B cell (primary cell): Measurements from ENCODE around the gene DDX23. TPM values are rescaled to one million over a fixed set of nuclear protein-coding genes. Genes with fewer than 3 reads are reported as not detected.

ENCODE experiments used
- ATAC-seq: fragments of 200-7000 bp; cut with Tn5 transposase; one replicate; pipeline ENCODE4 v1.10.0; 2021; ENCODE audit warnings: low read depth, mild to moderate bottlenecking, moderate number of reproducible peaks, moderate library complexity
- CTCF ChIA-PET: fragments of 350-600 bp; sonication (Branson Sonifier 250); formaldehyde crosslinking; loops from one replicate; lab custom pipeline; 2021; ENCODE audit warnings: antibody characterized with exemption, inconsistent platforms; lab: Charles Lee
- POLR2A ChIA-PET: fragments of 350-600 bp; sonication (Branson Sonifier 250); formaldehyde crosslinking; loops from one replicate; lab custom pipeline; 2021; ENCODE audit warnings: antibody characterized with exemption; lab: Charles Lee
- DNase-seq: peaks from one replicate; pipeline ENCODE4 v3.0.0; 2013
- H2AFZ ChIP-seq: 2 replicates; pipeline ENCODE4 v1.6.1; 2012; ENCODE audit warnings: mild to moderate bottlenecking, low read depth, low read length; ENCODE audit not compliant: insufficient read depth, poor library complexity, severe bottlenecking
- H3K27ac ChIP-seq, 2 donors: 1 replicate in 1 of 2; 2 replicates in 1 of 2; pipeline ENCODE4 v1.5.1; 2012 to 2013; ENCODE audit warnings: low read length in 2 of 2, mild to moderate bottlenecking in 2 of 2, moderate library complexity in 1 of 2
- H3K27me3 ChIP-seq, 4 experiments: fragments of 200-600 bp in 1 of 4; sonication (generic) in 1 of 4; replicated peaks in 1 of 4; 1 replicate in 2 of 4; 2 replicates in 2 of 4; pipeline versions ENCODE4 v1.6.1 to v1.7.0; 2013 to 2016; ENCODE audit warnings: low read length in 3 of 4, mild to moderate bottlenecking in 2 of 4, mixed read lengths in 1 of 4, moderate library complexity in 1 of 4; ENCODE audit not compliant: insufficient read depth in 4 of 4, control insufficient read depth in 3 of 4; ENCODE audit errors: control extremely low read depth in 1 of 4
- H3K36me3 ChIP-seq, 2 experiments: replicated peaks in 1 of 2; 1 replicate in 1 of 2; 2 replicates in 1 of 2; pipeline versions ENCODE4 v1.6.1 to v1.7.1; 2013; ENCODE audit warnings: low read length in 1 of 2; ENCODE audit not compliant: insufficient read depth in 2 of 2, control insufficient read depth in 1 of 2; ENCODE audit errors: control extremely low read depth in 1 of 2, extremely low read depth in 1 of 2
- H3K4me1 ChIP-seq, 2 donors: fragments of 200-600 bp in 1 of 2; sonication (generic) in 1 of 2; 1 replicate in 1 of 2; 2 replicates in 1 of 2; pipeline versions ENCODE4 v1.5.1 to v1.6.1; 2013 to 2017; ENCODE audit warnings: low read length in 2 of 2; ENCODE audit not compliant: control insufficient read depth in 2 of 2, insufficient read depth in 2 of 2
- H3K4me2 ChIP-seq: replicated peaks from 2 replicates; pipeline ENCODE3; 2012; ENCODE audit warnings: mild to moderate bottlenecking, low read depth, low read length; ENCODE audit not compliant: poor library complexity, severe bottlenecking
- H3K4me3 ChIP-seq, 5 experiments: fragments of 200-600 bp in 1 of 5; sonication (generic) in 1 of 5; 1 replicate in 3 of 5; 2 replicates in 2 of 5; pipeline versions ENCODE4 v1.5.1 to v1.7.0; 2011 to 2016; ENCODE audit warnings: low read length in 4 of 5, mild to moderate bottlenecking in 4 of 5, low read depth in 2 of 5, control low read depth in 1 of 5, moderate library complexity in 1 of 5; ENCODE audit not compliant: insufficient read depth in 1 of 5; ENCODE audit errors: control extremely low read depth in 1 of 5, extremely low read depth in 1 of 5
- H3K79me2 ChIP-seq: fragments of 200-600 bp; sonication (generic); one replicate; pipeline ENCODE4 v1.6.0; 2016; ENCODE audit warnings: low read length; ENCODE audit not compliant: control insufficient read depth, insufficient read depth
- H3K9ac ChIP-seq: fragments of 200-600 bp; sonication (generic); 2 replicates; pipeline ENCODE4 v1.6.1; 2017; ENCODE audit warnings: mild to moderate bottlenecking, low read length, moderate library complexity
- H3K9me3 ChIP-seq, 3 donors: one replicate each; pipeline versions ENCODE4 v1.6.1 to v1.7.1; 2013; ENCODE audit warnings: low read length in 2 of 3; ENCODE audit not compliant: control insufficient read depth in 2 of 3, insufficient read depth in 1 of 3; ENCODE audit errors: control extremely low read depth in 1 of 3
- H4K20me1 ChIP-seq: 2 replicates; pipeline ENCODE4 v1.6.0; 2012; ENCODE audit warnings: mild to moderate bottlenecking, low read length; ENCODE audit not compliant: insufficient read depth, control insufficient read depth, poor library complexity, severe bottlenecking
- H3K27ac Mint-ChIP-seq: one replicate; pipeline ENCODE4 v1.8.0; 2021; ENCODE audit warnings: mixed read lengths
- H3K27me3 Mint-ChIP-seq: one replicate; pipeline ENCODE4 v1.8.0; 2021; ENCODE audit warnings: mixed read lengths
- H3K4me1 Mint-ChIP-seq: one replicate; pipeline ENCODE4 v1.8.0; 2021; ENCODE audit warnings: mixed read lengths
- H3K4me3 Mint-ChIP-seq: one replicate; pipeline ENCODE4 v1.8.0; 2021; ENCODE audit warnings: mixed read lengths
- H3K9me3 Mint-ChIP-seq: one replicate; pipeline ENCODE4 v1.8.0; 2022; ENCODE audit warnings: mixed read lengths; ENCODE audit not compliant: insufficient read depth
- EZH2 ChIP-seq: IDR thresholded peaks from 2 replicates; pipeline ENCODE4 v1.6.1; 2012; ENCODE audit warnings: borderline replicate concordance, low read depth, mild to moderate bottlenecking, moderate library complexity, low read length; ENCODE audit not compliant: insufficient read depth, poor library complexity, severe bottlenecking
- WGBS: methylation state at CpG from one replicate; pipeline ENCODE4 v1.1.5; 2013; ENCODE audit warnings: missing lambda C conversion rate; ENCODE audit not compliant: insufficient coverage; 5-methylcytosine and 5-hydroxymethylcytosine counted together
- intact Hi-C: fragments of 100-400 bp; cut with micrococcal nuclease; formaldehyde crosslinking; loops from one replicate; pipeline ENCODE4 v1.10.0; 2022
- polyA plus RNA-seq: library from polyadenylated mRNA; depleted of rRNA; stranded (reverse); fragments of >200 nt; gene quantifications from 2 replicates; pipeline ENCODE4 v1.2.3, GENCODE V29; 2012
- total RNA-seq, 2 donors: library from RNA; stranded (reverse); fragments of 120-200 nt in 1 of 2; gene quantifications; 1 replicate in 1 of 2; 2 replicates in 1 of 2; pipeline versions ENCODE4 v1.2.3 to v1.2.4, GENCODE V29; 2013 to 2022
- TF ChIP-seq, protein P1 (sequence below): fragments of 200-600 bp; IDR thresholded peaks from one replicate; pipeline ENCODE4 v1.8.0; 2022; ENCODE audit warnings: antibody characterized with exemption, mild to moderate bottlenecking

DDX23 gene
- total and polyA plus RNA-seq, 2 donors (not counting 1 experiment from before 2014, with no cell fraction given), result 76.1 to 135 TPM

- POLR2A ChIA-PET, result interaction anchor here (0.5 kb wide), 1 partner anchor 519 kb away, joined by 4 read pairs; no protein-coding TSS in a partner anchor
- H2AFZ ChIP-seq, result no peak overlapping the region
- H3K4me1 Mint-ChIP-seq, result peaks cover 16% of the 10 kb centered on the region
- H3K36me3 ChIP-seq, result no peaks in the 10 kb centered on the region
- H3K4me3 Mint-ChIP-seq, result no peak overlapping the region
- peaks cover 0 to 11% (median 5%) of the 10 kb centered on the region in 4 experiments for H3K27me3 ChIP-seq
- WGBS, result 81% methylated on average over 3 of the region's 3 CpGs
- no peaks in the 10 kb centered on the region for H3K9me3 Mint-ChIP-seq
- no peak overlapping the region for H3K9ac ChIP-seq
- intact Hi-C loops, result no loop called here
- no peak overlapping the region for H3K4me2 ChIP-seq
- no peak overlapping the region for H3K27ac Mint-ChIP-seq
- ATAC-seq (no peak), DNase-seq (no peak)
- H3K4me3 ChIP-seq, result no peak overlapping the region
- CTCF ChIA-PET, result interaction anchor here (0.6 to 7.9 kb wide), 15 partner anchors 10 to 1819 kb away, joined by 3 to 177 read pairs (median 4); partner anchors contain the start of gene KANSL2
- no peaks in the 10 kb centered on the region for H3K79me2 ChIP-seq
- no peaks in the 10 kb centered on the region for H4K20me1 ChIP-seq
- H3K9me3 ChIP-seq, result no peaks in the 10 kb centered on the region
- TF ChIP-seq, protein P1, sequence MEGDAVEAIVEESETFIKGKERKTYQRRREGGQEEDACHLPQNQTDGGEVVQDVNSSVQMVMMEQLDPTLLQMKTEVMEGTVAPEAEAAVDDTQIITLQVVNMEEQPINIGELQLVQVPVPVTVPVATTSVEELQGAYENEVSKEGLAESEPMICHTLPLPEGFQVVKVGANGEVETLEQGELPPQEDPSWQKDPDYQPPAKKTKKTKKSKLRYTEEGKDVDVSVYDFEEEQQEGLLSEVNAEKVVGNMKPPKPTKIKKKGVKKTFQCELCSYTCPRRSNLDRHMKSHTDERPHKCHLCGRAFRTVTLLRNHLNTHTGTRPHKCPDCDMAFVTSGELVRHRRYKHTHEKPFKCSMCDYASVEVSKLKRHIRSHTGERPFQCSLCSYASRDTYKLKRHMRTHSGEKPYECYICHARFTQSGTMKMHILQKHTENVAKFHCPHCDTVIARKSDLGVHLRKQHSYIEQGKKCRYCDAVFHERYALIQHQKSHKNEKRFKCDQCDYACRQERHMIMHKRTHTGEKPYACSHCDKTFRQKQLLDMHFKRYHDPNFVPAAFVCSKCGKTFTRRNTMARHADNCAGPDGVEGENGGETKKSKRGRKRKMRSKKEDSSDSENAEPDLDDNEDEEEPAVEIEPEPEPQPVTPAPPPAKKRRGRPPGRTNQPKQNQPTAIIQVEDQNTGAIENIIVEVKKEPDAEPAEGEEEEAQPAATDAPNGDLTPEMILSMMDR, result no peak
- no peak for TF ChIP-seq EZH2
- H3K27ac ChIP-seq, result no peak overlapping the region
- H3K27me3 Mint-ChIP-seq, result peaks cover 15% of the 10 kb centered on the region
- peaks cover 5 to 7% of the 10 kb centered on the region in 2 donors for H3K4me1 ChIP-seq
These were observed 57.1 kb downstream of the DDX23 start for GRCh38 chr12:48794870-48795269.

DNA sequence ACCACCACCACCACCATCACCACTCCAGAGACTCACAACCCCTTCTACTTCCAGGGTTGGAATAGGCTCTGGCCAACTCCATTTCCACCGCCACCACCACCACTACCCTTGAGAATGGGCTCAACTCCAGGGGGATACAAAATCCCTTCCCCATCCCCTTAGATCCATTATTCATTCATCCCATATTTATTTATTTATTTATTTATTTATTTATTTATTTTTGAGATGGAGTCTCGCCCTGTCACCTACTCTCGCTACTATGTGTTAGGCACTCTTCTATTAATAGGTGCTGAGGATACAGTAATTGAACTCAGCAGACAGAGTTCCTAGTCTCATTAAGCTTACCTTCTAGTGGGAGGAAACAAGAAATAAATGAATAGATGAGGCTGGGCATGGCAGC lies 58.3 kb downstream of the DDX23 start:
- no peak overlapping the region for H2AFZ ChIP-seq
- Mint-ChIP-seq H3K27me3 (peaks cover 21% of the 10 kb centered on the region), H3K4me3 (no peak overlapping the region), H3K4me1 (peaks cover 20% of the 10 kb centered on the region), H3K9me3 (no peaks in the 10 kb centered on the region), H3K27ac (no peak overlapping the region)
- no peak overlapping the region for H3K4me3 ChIP-seq
- H3K27ac ChIP-seq, result no peak overlapping the region
- peaks cover 0 to 18% (median 9%) of the 10 kb centered on the region in 4 experiments for H3K27me3 ChIP-seq
- POLR2A ChIA-PET, result no interaction called here
- intact Hi-C loops, result no loop called here
- CTCF ChIA-PET, result interaction anchor here (2.3 to 7.9 kb wide), 4 partner anchors 16 to 111 kb away, joined by 6 to 177 read pairs (median 34); partner anchors contain the start of gene KANSL2
- TF ChIP-seq, protein P1, result no peak
- TF ChIP-seq EZH2, result no peak
- no peaks in the 10 kb centered on the region for H3K9me3 ChIP-seq
- no peaks in the 10 kb centered on the region for H3K36me3 ChIP-seq
- 100% methylated on average over 1 of the region's 3 CpGs for WGBS
- no peak for ATAC-seq
- no peak for DNase-seq
- H3K4me2 ChIP-seq, result no peak overlapping the region
- H3K79me2 ChIP-seq, result no peaks in the 10 kb centered on the region
- H3K4me1 ChIP-seq, result peaks cover 14 to 15% of the 10 kb centered on the region in 2 donors
- H4K20me1 ChIP-seq, result no peaks in the 10 kb centered on the region
- H3K9ac ChIP-seq, result no peak overlapping the region
